H54 (cell line): ENCODE results near the gene FAM32A.

Source experiments
- DNase-seq: peaks from one replicate; pipeline ENCODE4 v3.0.0; 2011; ENCODE audit warnings: low spot score, mixed read lengths; ENCODE audit not compliant: insufficient read length
- FAIRE-seq: peaks from 3 replicates; lab custom pipeline; 2011; peaks lifted over from hg19 to GRCh38; lab: Jason Lieb, UNC
- POLR2A ChIP-seq: IDR thresholded peaks from 2 replicates; pipeline ENCODE4 v1.6.1; 2011; ENCODE audit warnings: low read depth, mild to moderate bottlenecking, low read length

Gene FAM32A

DNA sequence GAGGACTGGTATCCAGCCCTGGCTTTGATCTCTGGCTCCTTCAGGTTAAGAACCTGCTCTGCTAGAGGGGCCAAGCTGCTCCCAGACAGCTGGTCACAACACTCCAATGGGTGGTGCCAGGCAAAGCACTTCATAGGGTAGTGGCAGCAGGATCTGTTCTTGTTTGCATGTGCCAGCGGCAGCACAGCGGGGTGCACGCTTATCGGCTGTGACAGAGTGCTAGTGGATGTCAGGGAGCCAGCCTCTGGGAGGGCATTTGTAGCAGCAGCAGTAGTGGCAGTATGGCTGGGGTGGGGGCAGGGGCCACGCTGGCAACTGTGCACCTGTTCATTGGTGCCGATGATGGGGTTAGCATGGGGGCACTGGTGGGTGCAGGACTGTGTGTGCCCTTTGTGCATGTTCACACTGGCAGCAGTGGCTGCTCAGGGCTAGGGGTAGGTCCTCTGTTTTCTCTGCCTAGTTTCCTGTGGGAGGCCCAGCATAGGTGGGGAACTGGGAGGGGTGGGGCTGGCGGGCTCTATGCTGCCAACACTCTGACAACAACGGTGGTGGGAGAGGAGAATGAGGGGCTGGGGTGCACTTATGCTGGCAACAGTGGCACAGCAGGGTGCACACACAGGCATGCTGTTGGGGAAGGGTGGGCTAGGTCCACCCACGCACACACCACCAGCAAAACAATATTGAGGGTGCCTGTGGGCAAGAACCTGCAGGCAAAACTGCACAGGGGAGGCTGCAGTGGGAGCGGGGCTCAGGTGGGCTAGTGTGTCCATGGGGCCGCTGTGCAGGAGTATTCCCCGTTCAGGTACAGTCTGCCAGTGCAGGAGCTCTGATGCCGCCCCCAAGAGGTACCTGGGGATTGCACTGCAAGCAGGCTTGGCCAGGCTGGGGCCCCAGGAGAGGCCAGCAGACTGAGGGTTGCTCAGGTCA lies 31.8 kb downstream of the FAM32A start:
- FAIRE-seq (no peak), DNase-seq (no peak)
- TF ChIP-seq POLR2A: no peak

DNA sequence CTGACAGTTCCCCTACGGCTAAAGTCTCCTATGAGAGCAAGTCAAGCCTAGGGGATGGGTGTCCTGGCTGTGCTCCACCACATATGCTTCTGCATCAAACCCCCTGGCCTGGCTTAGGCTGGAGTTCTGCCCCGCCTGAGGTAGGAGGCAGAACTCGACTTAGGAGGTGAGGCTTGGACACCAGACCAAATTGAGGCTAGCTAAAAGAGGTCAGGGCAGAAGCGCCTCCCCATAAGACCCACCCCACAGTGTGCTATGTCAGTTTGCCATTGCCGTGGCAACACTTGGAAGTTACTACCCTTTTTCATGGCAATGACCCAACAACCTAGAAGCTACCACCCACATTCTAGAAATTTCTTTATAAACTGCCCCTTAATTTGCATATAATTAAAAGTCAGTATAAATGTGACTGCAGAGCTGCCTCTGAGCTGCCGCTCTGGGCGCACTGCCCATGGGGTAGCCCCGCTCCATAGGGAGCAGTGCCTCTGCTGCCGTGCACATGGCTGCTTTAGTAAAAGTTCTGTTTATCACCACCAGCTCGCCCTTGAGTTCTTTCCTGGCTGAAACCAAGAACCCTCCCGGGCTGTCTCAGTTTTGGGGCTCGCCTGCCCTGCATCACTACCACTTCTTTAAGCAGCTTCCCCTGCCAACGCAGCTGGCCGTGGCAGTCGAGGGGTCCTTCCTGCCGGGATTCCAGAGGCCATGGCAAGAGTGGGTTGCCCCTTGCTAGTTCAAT lies 32.7 kb downstream of the FAM32A start:
- FAIRE-seq: no peak
- no peak for DNase-seq
- TF ChIP-seq POLR2A: no peak

DNA sequence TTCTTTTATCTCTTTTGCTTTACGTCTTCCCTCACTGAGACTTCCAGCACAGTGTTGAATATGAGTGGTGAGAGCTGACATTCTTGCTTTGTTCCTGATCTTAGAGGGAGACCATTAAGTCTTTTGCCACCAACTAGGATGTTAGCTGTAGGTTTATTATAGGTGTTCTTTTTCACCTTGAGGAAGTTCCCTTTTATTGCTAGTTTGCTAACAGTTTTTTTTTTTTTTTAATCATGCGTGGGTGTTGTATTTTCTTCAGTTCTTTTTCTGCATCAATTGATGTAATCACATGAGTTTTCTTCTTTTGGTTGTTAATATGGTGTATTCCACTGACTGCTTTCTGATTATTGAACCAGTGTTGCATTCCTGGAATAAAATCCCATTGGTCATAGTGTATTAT lies 33.6 kb downstream of the FAM32A start:
- DNase-seq (no peak), FAIRE-seq (no peak)
- TF ChIP-seq POLR2A: no peak

DNA sequence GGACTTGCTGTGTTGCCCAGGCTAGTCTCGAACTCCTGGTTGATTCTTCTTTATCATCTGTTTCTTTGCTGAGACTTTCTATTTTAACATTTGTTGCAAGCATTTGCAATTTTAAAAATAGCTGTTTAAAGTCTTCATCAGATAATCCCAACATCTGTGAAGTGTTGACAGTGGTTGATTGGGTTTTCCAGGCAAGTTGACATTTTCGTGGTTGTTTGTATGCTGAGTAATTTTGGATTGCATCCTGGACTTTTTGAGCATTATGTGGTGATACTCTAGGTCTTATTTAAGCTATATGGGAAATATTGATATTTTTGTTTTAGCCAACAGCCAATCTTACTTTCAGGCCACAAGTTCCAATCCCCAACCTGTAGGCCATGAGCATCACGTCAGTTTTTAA lies 37.6 kb downstream of the FAM32A start:
- no peak for TF ChIP-seq POLR2A
- no peak for FAIRE-seq
- DNase-seq: no peak

- no peak for TF ChIP-seq POLR2A
- DNase-seq (no peak), FAIRE-seq (no peak)
These were observed 38.5 kb downstream of the FAM32A start for GRCh38 chr19:16223746-16224145.

- no peak for DNase-seq
- TF ChIP-seq POLR2A: no peak
- no peak for FAIRE-seq
These were observed 39.3 kb downstream of the FAM32A start for GRCh38 chr19:16224293-16225045.

GRCh38 chr19:16225279-16226183 lies 40.3 kb downstream of the FAM32A start:
- DNase-seq (no peak), FAIRE-seq (no peak)
- no peak for TF ChIP-seq POLR2A

- FAIRE-seq (no peak), DNase-seq (no peak)
- TF ChIP-seq POLR2A: no peak
These were observed 41.0 kb downstream of the FAM32A start for GRCh38 chr19:16226184-16226591.

- no peak for TF ChIP-seq POLR2A
- FAIRE-seq: no peak
These were observed 41.9 kb downstream of the FAM32A start for GRCh38 chr19:16226878-16227836.

GRCh38 chr19:16227837-16228636 lies 42.8 kb downstream of the FAM32A start:
- no peak for FAIRE-seq
- no peak for TF ChIP-seq POLR2A

More at GRCh38 chr19:16226878-16227836, 41.9 kb downstream of the FAM32A start:
- no peak for DNase-seq

More at GRCh38 chr19:16227837-16228636, 42.8 kb downstream of the FAM32A start:
- DNase-seq: no peak
